LNCaP clone FGC (cell line): ENCODE results near the gene BORCS5.
"Not testable (repeated sequence)": the region's sequence is repeated elsewhere in the genome, so short reads cannot be mapped to it uniquely, and the experiment has no call there.

ENCODE experiments used
- DNase-seq: peaks from one replicate; pipeline ENCODE4 v3.0.0-alpha.2; 2011; ENCODE audit warnings: low read depth
- H3K4me3 ChIP-seq: 2 replicates; pipeline ENCODE4 v1.5.1; 2011; ENCODE audit warnings: mild to moderate bottlenecking, low read depth, low read length, control low read depth
- CTCF ChIP-seq: IDR thresholded peaks from 2 replicates; pipeline ENCODE4 v1.5.1; 2012; ENCODE audit warnings: mild to moderate bottlenecking; ENCODE audit not compliant: control insufficient read depth, insufficient read depth; ENCODE audit errors: extremely low read depth

Gene BORCS5

GRCh38 chr12:12466157-12466556 lies 109.3 kb downstream of the BORCS5 start:
- H3K4me3 ChIP-seq, result no peak overlapping the region
- TF ChIP-seq CTCF, result no peak
- no peak for DNase-seq

- no peak for DNase-seq
- no peak overlapping the region for H3K4me3 ChIP-seq
- TF ChIP-seq CTCF, result no peak
Observed at GRCh38 chr12:12467264-12467663, 110.4 kb downstream of the BORCS5 start.

- no peak overlapping the region for H3K4me3 ChIP-seq
- no peak for TF ChIP-seq CTCF
- no peak for DNase-seq
Observed at GRCh38 chr12:12467688-12468261, 110.9 kb downstream of the BORCS5 start.

GRCh38 chr12:12468575-12468974 lies 111.7 kb downstream of the BORCS5 start:
- no peak overlapping the region for H3K4me3 ChIP-seq
- DNase-seq, result no peak
- TF ChIP-seq CTCF, result no peak

- no peak overlapping the region for H3K4me3 ChIP-seq
- peak; percentile 38 for DNase-seq
- TF ChIP-seq CTCF, result no peak
Observed at GRCh38 chr12:12469386-12469785, 112.5 kb downstream of the BORCS5 start.

GRCh38 chr12:12470751-12471306 lies 114.0 kb downstream of the BORCS5 start:
- no peak overlapping the region for H3K4me3 ChIP-seq
- peak; percentile 53 for DNase-seq
- TF ChIP-seq CTCF, result no peak

- not testable (repeated sequence) for DNase-seq, H3K4me3 ChIP-seq
Observed at GRCh38 chr12:12471982-12472961, 115.4 kb downstream of the BORCS5 start.
